VCaP (cell line): Measurements from ENCODE around the gene HCFC2.

Experiments used
- H3K27ac ChIP-seq: fragments of 450-650 bp; 2 replicates; pipeline ENCODE4 v1.5.1; 2017
- TF ChIP-seq, protein P1 (sequence below): fragments of 450-650 bp; conservative IDR thresholded peaks from 2 replicates; pipeline ENCODE4 v1.5.1; 2017; ENCODE audit warnings: mild to moderate bottlenecking, moderate library complexity

HCFC2 gene

DNA sequence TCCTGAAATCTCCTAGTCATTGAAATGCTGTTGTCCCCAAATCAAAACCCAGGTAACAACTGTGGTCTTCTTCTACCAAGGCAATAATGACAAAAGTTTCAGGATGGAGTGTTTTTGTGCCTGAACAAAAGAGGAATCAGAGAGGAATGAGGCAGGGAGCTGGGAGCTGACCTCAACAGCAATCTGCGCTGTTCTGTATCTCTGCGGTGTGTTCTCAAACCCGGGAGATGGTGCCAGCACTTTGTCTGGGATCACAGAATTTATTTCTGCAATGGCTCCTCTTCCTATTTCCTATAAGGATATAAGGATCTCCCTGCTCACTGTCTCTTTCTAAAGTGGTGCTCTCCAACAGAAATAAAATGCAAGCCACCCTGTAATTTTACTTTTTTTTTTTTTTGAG lies 13.9 kb upstream of the HCFC2 start:
- TF ChIP-seq, protein P1, sequence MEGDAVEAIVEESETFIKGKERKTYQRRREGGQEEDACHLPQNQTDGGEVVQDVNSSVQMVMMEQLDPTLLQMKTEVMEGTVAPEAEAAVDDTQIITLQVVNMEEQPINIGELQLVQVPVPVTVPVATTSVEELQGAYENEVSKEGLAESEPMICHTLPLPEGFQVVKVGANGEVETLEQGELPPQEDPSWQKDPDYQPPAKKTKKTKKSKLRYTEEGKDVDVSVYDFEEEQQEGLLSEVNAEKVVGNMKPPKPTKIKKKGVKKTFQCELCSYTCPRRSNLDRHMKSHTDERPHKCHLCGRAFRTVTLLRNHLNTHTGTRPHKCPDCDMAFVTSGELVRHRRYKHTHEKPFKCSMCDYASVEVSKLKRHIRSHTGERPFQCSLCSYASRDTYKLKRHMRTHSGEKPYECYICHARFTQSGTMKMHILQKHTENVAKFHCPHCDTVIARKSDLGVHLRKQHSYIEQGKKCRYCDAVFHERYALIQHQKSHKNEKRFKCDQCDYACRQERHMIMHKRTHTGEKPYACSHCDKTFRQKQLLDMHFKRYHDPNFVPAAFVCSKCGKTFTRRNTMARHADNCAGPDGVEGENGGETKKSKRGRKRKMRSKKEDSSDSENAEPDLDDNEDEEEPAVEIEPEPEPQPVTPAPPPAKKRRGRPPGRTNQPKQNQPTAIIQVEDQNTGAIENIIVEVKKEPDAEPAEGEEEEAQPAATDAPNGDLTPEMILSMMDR, result no peak
- H3K27ac ChIP-seq, result no peak overlapping the region

DNA sequence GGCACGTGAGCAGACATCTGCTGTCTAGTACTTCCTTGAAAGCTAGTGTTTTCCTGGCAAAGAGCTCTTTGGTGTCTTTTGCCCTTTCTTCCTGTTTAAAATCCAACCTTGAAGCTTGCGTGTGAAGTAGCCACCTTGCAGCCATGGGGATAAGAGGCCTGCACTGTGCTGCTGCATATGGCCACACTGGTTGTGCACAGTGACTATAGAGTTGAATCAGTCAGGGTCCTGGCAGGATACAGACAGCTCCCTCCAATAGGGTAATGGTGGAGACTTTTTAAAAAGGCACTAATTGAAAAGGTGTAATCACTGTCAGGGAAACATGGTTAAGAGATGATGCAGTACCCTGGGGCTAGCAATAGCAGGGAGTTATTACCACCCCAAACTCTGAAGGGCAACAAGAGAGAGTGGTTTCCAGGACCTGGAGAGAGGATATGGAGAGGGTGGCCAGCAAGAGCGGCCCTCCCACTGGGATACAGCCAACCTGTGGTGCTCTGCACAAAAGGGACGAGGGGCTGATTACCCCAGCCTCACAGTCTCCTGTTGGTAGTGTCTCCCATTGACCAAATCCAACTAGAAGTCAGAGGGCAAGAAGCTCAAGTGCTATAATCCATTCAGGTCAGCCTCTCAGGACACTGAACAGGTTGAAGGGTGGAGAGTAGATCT lies 9.5 kb upstream of the HCFC2 start:
- peak overlapping the region; percentile 57; the same call in 1 of the 2 replicates for H3K27ac ChIP-seq
- TF ChIP-seq, protein P1, result no peak

DNA sequence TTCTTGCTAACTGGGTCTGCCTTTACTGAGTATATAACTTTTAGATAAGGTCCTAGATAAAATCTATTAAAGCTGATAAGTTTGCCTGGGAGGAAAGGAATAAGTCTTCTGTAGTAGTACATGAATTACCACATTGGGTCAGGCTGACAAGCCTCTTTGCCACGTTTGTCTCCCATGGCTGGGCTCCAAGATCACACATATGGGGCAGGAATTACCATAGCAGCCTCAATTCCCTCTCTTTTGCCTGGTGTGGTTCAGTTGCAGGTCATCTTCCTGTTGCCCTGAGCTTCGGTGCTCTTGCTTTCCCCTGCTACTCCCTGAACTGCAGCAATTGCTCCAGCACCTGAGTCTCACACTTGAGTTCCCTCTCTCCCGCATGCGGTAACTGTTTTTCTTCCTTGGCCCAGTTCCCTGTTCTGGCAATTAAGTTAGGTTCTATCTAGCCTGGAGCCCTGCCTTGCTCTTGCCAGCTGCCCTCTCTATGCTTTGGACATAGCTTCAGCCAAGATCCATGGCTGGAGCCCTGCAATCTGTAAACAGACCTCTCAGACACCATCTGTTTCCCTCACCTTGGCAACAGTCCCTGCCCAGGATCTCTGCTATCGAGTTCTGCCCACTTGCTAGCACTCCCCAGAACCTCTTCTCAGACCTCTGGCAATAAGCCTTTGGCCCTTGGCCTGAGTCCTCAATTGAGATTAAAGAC lies 8.5 kb upstream of the HCFC2 start:
- TF ChIP-seq, protein P1, result no peak
- H3K27ac ChIP-seq, result peak overlapping the region; percentile 57

DNA sequence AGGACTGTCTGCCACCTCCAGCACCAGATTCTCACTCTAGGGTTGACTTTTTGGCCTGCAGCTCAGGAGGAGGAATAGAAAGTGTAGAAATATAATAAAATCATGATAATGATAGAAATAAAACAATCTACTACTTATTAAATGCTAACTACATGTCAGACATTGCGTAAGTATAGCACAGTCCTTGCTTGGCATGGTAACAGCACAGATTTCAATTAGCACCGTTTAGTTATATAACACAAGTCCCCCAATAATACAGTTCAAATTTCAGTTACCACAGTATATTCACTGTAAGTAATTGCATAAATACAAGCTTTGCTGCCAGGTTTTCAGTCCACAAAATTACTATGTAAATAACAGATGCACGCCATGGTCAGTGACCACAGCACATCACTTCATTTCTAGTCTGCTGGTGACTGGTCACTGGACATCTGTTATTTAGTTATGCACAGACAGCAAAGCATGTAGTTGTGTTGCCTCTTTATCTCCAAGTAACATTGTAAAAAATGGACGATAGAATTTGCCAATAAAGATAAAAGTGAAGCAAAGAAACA lies 7.8 kb upstream of the HCFC2 start:
- H3K27ac ChIP-seq, result peak overlapping the region; percentile 57

DNA sequence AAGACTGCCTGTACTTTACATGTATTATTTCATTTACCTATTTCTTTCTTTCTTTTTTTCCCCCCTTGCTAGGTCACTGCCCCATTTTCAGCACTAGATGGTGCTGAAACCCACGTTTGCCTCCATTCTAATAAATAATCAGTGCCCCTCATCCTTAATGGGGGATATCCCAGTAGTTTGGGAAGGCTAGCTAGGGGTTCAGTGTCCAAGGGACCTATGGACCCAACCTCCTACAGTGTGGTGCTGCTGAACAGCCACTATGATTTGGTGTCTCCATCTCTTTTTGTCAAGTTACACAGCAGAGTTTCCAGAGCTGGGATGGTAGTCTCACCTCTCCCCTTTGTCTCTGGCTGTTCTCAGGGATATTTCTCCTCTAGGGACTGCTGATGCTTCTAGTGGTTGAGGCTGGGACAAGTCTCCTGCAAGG lies 6.5 kb upstream of the HCFC2 start:
- H3K27ac ChIP-seq, result no peak overlapping the region
- TF ChIP-seq, protein P1, result peak; percentile 76

More for the DNA sequence above, 7.8 kb upstream of the HCFC2 start:
- TF ChIP-seq, protein P1, result no peak

DNA sequence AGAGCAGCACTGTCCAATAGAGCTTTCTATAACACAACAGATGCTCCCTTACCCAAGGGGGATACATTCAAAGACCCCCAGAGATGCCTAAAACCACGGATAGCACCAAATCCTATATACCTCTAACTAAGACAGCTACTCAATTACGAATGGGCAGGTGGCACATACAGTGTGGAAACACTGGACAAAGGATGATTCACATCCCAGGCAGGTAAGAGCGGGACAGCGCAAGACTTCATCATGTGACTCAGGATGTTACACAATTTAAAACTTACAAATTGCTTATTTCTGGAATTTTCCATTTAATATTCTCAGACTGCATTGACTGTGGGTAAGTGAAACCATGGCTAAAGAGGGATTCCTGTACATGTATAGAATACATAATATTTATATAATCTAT lies 5.5 kb upstream of the HCFC2 start:
- TF ChIP-seq, protein P1, result no peak
- H3K27ac ChIP-seq, result no peak overlapping the region

DNA sequence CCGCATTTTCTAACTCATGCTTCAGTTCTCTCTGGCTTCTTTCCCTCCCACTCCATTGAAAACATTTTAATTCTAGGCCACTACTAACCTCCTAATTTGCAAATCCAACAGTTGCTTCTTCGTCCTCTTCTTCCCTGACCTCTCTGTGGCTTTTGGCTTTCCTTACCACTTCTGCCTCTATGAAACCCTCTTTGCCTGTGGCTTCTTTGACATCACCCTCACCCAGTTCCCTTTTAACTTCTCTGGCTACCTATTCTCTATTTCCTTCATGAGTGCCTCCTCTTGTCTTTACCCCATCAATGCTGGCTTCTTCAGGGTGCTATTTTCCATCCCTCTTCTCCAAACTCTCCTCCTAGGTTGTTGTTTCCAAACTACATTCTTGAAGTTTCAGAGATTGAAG lies 4.4 kb upstream of the HCFC2 start:
- no peak overlapping the region for H3K27ac ChIP-seq
- TF ChIP-seq, protein P1, result no peak
